ENCODE data around the gene TLX2. TPM values are rescaled to one million over a fixed set of nuclear protein-coding genes. Genes with fewer than 3 reads are reported as not detected.

The TLX2 gene
- total RNA-seq, 1 donor = 0.36 TPM

DNA sequence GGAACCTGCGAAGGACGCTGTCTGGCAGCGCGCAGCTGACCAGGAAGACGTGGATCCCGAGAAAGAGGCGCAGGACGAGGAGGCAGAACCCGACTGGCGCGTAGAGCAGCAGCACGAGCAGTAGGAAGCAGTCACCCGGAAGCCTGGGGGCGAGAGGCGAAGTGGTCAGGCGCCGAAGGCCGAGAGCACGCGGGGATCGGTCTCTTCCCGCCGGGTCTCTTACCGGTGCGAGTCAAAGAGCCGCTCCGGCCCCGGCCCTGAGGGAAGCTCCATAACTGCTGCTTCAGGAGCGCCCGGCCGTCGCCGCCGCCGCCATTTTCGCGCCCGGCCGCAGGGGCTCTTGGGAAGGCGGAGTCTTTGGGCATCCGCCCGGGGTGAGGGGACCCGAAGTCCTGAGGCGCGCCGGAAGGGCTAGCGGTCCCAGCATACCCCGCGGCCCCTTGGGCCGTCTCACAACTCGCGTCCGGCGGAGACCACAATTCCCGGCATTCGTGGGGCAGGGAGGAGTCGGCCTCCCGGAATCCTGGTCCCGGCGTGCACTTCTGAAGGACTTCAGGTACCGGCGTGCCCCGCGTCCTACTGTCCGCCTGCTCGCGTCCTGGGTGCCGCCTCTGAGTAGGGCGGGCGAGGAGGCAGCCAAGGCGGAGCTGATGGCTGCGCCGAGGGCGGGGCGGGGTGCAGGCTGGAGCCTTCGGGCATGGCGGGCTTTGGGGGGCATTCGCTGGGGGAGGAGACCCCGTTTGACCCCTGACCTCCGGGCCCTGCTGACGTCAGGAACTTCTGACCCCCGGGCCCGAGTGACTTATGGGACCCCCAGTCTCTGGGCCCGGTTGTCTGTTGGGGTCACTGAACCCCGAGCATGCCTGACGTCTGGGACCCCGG, 15.3 kb downstream of the TLX2 start, which contains the start of the genes AUP1 and HTRA2:
Gene AUP1, minus strand, starts transcription at position 350 of the 882 bp plus-strand sequence. Its CDS starts 77 bp downstream, at position 273.
Gene HTRA2, plus strand, starts transcription at position 577 of the 882 bp plus-strand sequence. Its CDS starts 74 bp downstream, at position 651.
- Histone ChIP-seq H3K4me2 (ENCODE audit: insufficient read depth, low read length) (peak within 1 kb of the TSS; percentile 99), H3K4me1 (ENCODE audit: insufficient read depth, low read length) (peaks cover 29% of the 10 kb centered on the region), H3K27me3 (ENCODE audit: insufficient read depth, low read length) (no peaks in the 10 kb centered on the region), H3K4me3 (ENCODE audit: insufficient read depth, low read length) (peak within 1 kb of the TSS; percentile 93), H4K20me1 (ENCODE audit: insufficient read depth, low read length) (peaks cover 16% of the 10 kb centered on the region), H2AFZ (ENCODE audit: low read length) (peak within 1 kb of the TSS; percentile 86), H3K36me3 (ENCODE audit: insufficient read depth, low read length) (peaks cover 50% of the 10 kb centered on the region), H3K79me2 (ENCODE audit: insufficient read depth, low read length) (peaks cover 47% of the 10 kb centered on the region), H3K9me3 (ENCODE audit: low read depth, low read length) (no peaks in the 10 kb centered on the region), H3K27ac (ENCODE audit: low read depth, low read length) (peak within 1 kb of the TSS; percentile 93)
- peak; percentile 100 for DNase-seq (ENCODE audit: insufficient read length, low spot score, missing footprints)
- TF ChIP-seq CTCF (IDR thresholded peaks at IDR 0.05; ENCODE audit: extremely low read depth, low read depth, low read length) = no peak

DNA sequence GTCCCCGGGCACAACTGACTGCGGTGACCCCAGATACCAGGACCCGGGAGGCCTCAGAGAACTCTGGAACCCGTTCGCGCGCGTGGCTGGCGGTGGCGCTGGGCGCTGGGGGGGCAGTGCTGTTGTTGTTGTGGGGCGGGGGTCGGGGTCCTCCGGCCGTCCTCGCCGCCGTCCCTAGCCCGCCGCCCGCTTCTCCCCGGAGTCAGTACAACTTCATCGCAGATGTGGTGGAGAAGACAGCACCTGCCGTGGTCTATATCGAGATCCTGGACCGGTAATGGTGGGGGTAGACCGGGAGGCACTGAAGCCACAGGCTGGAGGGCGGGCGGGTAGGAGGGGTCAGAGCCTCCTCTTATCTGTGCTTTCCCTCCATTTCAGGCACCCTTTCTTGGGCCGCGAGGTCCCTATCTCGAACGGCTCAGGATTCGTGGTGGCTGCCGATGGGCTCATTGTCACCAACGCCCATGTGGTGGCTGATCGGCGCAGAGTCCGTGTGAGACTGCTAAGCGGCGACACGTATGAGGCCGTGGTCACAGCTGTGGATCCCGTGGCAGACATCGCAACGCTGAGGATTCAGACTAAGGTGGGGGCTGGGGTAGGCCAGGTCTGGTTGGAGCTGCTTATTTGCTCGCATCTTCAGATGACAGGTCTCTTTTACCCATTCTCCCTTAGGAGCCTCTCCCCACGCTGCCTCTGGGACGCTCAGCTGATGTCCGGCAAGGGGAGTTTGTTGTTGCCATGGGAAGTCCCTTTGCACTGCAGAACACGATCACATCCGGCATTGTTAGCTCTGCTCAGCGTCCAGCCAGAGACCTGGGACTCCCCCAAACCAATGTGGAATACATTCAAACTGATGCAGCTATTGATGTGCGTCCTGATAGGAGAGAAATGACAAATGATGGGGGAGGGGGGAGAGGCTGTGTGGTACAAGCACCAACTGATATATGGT, 16.3 kb downstream of the TLX2 start:
- Histone ChIP-seq H3K27ac (ENCODE audit: low read depth, low read length) (peak overlapping the region; percentile 70), H4K20me1 (ENCODE audit: insufficient read depth, low read length) (peaks cover 16% of the 10 kb centered on the region), H3K4me3 (ENCODE audit: insufficient read depth, low read length) (peak overlapping the region; percentile 93), H3K9me3 (ENCODE audit: low read depth, low read length) (no peaks in the 10 kb centered on the region), H3K36me3 (ENCODE audit: insufficient read depth, low read length) (peaks cover 56% of the 10 kb centered on the region), H3K4me2 (ENCODE audit: insufficient read depth, low read length) (peak overlapping the region; percentile 99), H2AFZ (ENCODE audit: low read length) (peak overlapping the region; percentile 86), H3K27me3 (ENCODE audit: insufficient read depth, low read length) (no peaks in the 10 kb centered on the region), H3K4me1 (ENCODE audit: insufficient read depth, low read length) (peaks cover 29% of the 10 kb centered on the region), H3K79me2 (ENCODE audit: insufficient read depth, low read length) (peaks cover 47% of the 10 kb centered on the region)
- TF ChIP-seq CTCF (IDR thresholded peaks at IDR 0.05; ENCODE audit: extremely low read depth, low read depth, low read length) = no peak
- DNase-seq (ENCODE audit: insufficient read length, low spot score, missing footprints) = peak; percentile 96

DNA sequence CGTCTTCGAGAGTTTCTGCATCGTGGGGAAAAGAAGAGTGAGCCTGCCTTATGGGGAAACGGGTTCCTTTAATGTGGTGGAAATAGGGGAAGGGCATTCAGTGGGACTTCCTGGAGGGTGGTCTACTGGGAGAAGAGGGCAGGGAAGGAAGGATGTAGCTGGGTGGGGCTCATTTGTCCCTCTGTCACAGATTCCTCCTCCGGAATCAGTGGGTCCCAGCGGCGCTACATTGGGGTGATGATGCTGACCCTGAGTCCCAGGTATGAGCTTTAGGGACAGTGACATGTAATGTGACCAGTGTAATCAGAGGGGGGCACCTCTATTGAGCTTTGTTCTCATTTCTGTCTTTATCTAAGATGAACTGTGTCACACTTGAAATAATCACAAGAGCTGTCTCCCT, 17.4 kb downstream of the TLX2 start:
- peaks cover 29% of the 10 kb centered on the region for H3K4me1 ChIP-seq (ENCODE audit: insufficient read depth, low read length)
- DNase-seq (ENCODE audit: insufficient read length, low spot score, missing footprints) = no peak
- H4K20me1 ChIP-seq (ENCODE audit: insufficient read depth, low read length) = peaks cover 16% of the 10 kb centered on the region
- H3K9me3 ChIP-seq (ENCODE audit: low read depth, low read length) = no peaks in the 10 kb centered on the region
- no peaks in the 10 kb centered on the region for H3K27me3 ChIP-seq (ENCODE audit: insufficient read depth, low read length)
- peak overlapping the region; percentile 93 for H3K4me3 ChIP-seq (ENCODE audit: insufficient read depth, low read length)
- TF ChIP-seq CTCF (IDR thresholded peaks at IDR 0.05; ENCODE audit: extremely low read depth, low read depth, low read length) = no peak
- peak overlapping the region; percentile 70 for H3K27ac ChIP-seq (ENCODE audit: low read depth, low read length)
- peaks cover 53% of the 10 kb centered on the region for H3K36me3 ChIP-seq (ENCODE audit: insufficient read depth, low read length)
- H2AFZ ChIP-seq (ENCODE audit: low read length) = no peak overlapping the region
- peak overlapping the region; percentile 99 for H3K4me2 ChIP-seq (ENCODE audit: insufficient read depth, low read length)
- H3K79me2 ChIP-seq (ENCODE audit: insufficient read depth, low read length) = peaks cover 47% of the 10 kb centered on the region

Measured in osteoblast (primary cell).